NCI-H128 (cell line): Measurements from ENCODE around the gene CTNND2.
"Not testable (repeated sequence)": the region's sequence is repeated elsewhere in the genome, so short reads cannot be mapped to it uniquely, and the experiment has no call there.

Experiments
- DNase-seq: peaks from one replicate; lab custom pipeline; 2025; ENCODE audit not compliant: unreplicated experiment; lab: John Stamatoyannopoulos, UW

CTNND2 gene

DNA sequence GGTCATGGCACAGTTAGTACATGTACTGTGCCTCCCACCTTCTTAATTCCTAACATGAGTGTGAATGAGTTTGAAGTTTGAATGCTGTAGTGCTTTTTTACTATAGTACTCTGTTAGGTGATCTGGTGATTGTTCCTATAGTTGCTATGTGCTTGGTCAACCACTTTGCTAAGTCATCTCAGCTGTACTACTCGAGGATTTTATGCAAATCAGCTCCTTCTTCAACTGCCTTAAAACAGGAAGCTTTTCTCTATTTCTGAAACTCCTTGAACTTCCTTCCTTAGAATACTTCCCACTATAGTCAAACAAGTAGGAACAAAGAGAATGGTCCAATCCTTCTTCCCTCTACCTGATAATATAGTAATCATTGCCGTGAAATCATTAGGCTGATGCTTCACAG is 219.6 kb downstream of the CTNND2 start:
- no peak for DNase-seq

DNA sequence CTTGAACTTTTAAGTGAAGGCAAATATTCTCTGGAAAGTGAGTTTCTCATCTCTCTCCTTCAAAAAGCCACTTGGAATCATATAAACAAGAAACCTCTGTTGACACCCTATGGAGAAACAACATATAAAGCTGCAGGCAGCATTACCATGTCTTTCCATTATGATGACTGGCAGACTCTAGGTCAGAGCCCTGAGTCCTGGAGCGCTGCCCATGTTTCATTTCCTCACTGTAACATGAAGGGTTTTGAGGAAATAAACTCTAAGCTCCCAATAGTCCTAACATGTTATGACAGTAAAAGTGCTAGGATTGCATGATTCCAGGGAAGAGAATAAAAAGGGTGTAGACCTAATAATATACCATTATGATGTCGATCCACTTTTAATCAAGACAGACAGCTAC is 220.6 kb downstream of the CTNND2 start:
- DNase-seq = no peak

DNA sequence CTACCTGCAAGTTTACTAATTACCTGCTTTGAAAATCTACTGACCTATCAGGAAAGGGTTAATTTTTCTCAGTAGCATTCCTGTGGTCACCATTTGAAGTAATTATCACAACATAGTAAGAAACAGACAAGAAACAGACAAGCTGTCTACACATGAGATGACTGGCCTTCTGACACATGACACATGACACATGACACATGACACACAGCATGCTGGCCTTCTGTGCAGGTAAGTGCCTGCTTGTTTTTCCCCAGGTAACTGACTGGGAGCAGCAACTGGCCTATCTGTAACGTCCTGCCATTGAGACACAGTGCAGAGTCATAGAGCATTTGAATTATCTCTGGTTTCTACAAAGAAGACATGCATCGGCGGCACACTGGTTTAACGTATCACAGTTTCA is 222.4 kb downstream of the CTNND2 start:
- DNase-seq = no peak

DNA sequence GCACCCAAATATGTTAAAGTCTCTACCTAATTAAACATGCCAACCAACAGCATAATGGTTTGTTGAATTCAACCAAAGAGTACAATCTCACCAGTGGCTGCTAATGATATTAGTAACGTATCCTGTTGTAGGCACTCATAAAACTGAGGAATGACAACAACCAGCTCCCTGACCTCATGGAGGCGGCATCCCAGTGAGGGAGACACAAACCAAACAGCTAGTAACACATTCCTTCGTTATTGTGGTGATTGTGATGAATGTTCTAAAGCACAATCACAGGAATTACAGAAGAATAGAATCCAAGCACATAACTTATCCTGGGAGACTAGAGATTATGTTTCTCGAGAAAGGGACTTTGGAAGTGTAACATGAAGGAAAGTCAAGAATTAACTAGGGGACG is 224.6 kb downstream of the CTNND2 start:
- DNase-seq = no peak

DNA sequence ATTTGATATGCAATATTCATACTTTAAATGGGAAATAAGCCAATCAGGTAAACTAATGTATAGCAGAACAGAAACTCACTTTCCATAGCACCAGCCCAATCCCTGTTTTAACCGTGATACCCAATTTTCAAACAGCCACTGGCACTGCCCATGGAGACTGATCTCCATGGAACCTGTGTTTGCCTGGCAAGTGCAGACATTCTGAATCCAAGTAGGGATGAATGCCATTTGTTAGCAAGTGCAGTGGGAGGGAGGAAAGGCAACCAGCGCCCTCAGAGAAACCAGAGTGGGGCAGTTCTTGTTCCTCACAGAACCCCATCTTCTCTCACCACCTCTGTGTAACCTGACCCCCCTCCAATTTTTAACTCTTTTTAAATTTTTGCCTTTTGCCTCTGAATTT is 229.1 kb downstream of the CTNND2 start:
- no peak for DNase-seq

DNA sequence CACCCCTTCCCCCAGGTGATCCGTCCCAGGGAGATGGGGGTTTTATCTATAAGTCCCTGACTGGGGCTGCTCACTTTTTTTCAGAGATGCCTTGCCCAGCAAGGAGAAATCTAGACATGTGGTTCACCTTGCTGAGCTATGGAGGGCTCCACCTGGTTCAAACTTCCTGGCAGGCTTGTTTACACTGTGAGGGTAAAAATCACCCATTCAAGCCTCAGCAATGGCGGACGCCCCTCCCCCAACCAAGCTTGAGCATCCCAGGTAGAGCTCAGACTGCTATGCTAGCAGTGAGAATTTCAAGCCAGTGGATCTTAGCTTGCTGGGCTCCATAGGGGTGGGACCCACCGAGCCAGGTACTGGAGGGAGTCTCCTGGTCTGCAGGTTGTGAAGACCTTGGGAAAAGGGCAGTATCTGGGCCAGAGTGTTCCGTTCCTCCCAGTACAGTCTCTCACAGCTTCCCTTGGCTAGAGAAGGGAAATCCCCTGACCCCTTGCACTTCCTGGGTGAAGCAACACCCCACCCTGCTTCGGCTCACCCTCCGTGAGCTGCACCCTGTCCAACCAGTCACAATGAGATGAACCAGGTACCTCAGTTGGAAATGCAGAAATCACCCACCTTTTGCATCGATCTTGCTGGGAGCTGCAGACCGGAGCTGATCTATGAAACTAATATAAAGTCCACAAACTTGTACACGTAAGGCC is 231.7 kb downstream of the CTNND2 start:
- no peak for DNase-seq

DNA sequence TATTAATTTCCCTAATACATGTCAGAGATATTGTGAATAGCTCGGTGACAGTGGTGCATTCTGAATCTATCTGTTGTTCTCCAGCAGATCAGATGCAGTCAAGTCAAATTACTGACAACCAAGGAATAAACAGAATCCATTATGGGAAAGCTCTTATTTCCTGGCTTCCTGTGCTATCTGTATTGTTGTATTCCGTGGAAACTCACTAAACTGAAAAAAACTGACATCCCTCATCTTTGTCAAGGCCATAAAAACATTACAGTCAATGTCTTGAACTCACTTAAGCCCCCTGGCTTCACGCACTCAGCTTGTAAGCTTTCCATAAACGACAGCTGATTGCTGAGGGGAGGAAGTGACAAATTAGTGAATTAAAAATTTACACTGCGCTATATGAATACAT is 245.9 kb downstream of the CTNND2 start:
- DNase-seq = no peak

DNA sequence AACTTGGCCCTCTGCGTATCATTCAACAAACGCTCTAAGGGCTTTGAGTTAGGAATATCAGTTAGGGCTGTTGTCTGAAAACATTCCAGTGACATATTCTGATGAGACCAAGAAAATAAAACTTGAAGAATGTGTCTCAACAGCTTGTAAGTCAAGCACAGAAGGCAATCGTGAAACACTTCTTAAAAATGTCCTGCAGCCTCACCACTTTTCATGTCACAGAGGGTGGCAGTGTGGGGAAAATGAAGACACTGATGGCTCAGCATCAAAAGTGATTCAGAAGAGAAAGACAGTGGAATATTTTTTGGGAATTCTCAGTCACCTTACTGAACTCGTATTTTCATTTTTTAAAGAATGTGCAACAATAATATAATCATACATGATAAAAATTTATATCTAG is 247.3 kb downstream of the CTNND2 start:
- no peak for DNase-seq

DNA sequence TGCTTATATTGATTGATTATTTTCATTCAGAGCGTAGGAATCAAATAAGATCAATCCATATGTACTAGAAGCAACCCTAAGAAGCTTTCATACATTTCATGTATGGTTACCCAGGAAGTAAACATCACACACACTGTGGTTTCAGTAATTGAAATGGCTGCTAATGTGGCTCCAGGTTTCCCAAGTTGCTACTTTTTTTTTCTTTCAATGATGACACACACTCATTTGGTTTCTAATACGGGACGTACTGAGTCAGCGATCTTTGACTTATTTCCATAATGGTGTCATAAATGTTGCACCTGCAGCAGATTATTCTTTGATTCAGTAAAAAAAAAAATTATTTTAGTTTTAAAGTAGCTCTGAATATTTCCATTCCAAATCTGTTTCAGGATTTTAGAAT is 248.6 kb downstream of the CTNND2 start:
- no peak for DNase-seq

DNA sequence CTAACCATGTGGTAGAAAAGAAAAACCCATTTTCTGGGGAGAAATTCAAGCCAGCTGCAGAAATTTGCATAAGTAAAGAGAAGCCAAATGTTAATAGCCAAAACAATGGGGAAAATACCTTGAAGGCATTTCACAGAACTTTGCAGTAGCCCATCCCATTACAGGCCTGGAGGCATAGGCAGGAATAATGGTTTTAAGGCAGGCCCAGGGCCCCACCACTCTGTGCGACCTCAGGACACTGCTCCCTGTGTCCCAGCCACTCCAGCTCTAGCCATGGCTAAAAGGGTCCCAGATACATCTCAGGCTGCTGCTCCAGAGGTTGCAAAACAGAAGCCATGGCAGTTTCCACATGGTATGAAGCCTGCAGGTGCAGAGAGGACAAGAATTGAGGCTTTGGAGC is 253.3 kb downstream of the CTNND2 start:
- DNase-seq = no peak

DNA sequence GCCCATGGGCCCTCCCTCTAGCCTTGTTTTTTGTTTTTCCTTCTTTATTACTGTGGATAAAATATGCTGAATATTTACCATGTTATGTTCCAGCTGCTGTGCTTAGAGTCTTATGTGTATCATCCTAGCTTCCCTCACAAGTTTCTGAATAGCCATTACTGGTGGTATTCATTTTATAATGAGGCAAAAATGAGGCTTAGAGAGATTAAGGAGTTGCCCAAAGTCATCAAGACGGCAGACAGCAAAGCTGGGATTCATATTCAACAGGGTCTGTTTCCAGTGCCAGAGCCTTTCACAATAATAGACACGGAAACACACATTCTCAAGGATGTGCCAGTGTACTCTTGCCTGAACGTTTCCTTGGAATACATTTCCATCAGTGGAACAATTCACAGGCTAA is 258.1 kb downstream of the CTNND2 start:
- no peak for DNase-seq

DNA sequence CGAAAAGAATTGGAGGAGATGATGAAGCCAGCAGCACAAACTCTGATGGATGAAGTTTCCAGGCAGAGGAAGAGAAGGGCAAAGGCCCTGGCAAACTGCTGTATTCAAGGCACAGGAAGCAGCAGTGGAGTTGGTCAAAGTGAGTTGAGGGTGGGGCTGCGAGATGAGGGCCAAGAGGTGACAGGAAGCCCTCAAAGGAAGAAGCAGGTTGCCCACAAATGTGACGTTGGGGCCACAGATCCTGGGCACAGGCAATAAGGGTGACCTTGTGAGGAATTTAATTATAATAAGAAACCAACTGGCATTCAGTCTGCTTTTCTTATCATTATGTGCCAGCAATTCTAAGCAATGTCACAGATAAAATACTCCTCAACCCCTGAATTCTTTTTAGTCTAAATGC is 261.8 kb downstream of the CTNND2 start:
- DNase-seq = no peak

DNA sequence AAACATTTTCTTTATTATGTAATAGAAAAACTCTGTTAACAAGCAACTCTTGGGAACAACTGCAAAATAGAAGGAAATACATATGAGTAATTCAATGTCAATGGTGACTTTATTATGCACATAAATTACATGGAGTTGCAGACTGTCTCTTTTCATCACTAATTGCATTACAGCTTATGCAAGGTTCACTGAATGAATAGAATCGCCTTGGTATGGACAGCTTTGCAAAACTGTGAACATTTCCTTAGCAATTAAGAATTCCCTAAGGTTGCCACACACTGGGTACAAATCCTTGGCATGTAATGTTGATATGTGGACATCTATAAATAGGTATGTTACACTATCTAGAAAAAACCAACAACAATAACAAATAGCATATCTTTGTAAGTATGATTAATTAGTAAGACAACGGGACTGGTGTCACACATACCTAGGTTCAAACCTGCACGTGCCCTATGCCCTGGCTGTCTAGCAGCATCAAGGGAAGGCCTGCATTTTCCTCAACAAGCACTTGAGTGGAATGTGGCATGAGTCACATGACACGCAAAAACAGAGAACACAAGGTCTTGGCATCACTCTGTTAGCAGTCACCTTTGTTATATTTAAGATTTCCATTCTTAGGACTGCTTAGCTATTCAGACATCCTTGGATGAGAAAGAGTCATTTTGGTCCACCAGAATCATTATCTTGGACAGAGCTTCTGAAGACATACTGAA is 263.9 kb downstream of the CTNND2 start:
- no peak for DNase-seq

DNA sequence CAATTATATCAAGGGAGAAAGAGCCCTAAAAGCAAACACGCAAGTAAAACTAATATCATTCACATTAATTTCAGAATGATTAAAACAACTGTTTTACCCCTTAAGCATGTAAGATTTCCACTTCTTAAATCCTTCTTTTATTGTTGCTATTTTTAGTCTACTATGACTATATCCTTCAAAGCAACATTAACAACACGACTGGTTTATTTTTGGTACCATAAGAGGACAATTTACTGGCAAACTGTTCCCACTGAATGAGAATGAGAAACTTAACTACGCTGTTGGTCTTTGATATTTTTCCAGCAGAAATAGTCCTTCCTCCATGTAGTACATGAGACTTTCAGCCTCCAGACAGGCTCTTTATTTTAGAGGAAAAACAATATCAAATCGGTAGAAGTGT is 281.5 kb downstream of the CTNND2 start:
- no peak for DNase-seq

DNA sequence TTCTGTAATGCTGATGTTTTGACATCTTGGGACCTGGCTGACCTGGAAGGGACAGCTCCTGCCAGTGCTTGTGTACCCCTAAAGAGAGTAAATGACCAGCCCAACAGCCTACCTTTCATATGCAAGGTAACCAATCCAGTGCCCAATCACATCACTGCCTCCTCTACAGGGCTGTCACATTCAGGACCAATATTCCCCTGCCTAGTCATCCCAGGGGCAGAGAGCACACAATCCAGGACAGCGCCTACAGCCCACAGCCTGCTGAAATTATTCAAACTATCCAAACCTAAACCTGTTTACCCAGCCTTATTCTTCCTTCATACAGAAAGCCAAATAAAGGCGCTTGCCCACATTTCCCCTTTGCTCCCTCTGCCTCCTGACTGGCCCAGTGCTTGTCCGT is 284.1 kb downstream of the CTNND2 start:
- no peak for DNase-seq

DNA sequence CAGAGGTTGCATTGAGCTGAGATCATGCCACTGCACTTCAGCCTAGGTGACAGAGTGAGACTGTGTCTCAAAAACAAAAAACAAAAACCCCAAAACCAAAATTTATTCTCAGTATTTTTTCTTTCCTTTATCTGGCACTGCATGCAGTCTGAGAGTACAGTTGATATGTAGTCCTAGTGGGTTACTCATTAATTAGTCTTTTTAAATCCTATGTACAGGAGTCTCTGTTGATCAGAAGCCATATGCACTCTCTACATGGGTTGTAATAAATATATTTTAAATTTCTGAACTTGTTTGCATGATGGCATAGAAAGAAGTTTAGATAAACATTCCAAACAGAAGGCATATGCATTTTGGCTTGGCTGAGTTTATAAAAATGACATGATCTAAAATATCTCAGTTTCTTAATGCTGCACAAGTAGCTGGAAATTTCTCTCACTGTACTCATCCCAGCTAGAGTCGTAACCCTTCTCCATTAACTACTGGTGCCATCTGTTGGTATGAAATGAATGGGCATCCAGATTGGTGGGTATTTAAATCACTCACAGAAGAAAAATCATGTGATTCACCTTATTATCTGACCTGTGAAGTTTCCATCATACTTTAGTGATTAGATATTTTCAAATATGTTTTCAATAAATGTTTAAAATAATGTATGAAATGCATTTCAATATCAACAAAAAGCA is 284.8 kb downstream of the CTNND2 start:
- DNase-seq = no peak

DNA sequence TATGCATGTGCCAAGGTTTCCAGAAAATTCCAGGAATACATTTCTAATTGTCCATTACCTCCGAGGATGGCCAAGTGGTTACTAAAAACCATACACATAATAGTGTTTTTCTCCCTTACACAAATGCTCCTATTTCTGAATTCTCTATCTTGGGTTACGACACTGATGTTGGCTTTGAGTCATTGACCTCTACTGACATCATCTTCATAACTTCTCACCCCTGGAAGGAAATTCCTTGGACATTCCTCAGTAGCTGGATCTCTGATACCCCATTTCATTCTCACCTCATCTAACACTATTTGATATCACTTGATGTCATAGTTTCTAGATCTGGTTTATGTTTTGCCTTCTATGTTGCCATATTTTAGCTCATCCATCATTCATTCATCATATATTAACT is 287.2 kb downstream of the CTNND2 start:
- DNase-seq = no peak

DNA sequence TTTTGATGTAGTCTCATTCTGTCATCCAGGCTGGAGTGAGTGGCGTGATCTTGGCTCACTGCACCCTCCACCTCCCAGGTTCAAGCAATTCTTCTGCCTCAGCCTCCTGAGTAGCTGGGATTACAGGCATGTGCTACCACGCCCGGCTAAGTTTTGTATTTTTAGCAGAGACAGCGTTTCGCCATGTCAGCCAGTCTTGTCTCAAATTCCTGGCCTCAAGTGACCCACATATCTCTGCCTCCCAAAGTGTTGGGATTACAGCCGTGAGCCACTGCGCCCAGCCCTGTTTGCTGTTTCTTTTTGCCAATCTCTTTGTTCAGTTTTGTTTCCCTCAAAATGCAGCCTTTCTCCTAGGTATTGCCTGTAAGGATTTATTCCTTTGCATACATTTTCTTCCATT is 287.6 kb downstream of the CTNND2 start:
- DNase-seq = not testable (repeated sequence)

DNA sequence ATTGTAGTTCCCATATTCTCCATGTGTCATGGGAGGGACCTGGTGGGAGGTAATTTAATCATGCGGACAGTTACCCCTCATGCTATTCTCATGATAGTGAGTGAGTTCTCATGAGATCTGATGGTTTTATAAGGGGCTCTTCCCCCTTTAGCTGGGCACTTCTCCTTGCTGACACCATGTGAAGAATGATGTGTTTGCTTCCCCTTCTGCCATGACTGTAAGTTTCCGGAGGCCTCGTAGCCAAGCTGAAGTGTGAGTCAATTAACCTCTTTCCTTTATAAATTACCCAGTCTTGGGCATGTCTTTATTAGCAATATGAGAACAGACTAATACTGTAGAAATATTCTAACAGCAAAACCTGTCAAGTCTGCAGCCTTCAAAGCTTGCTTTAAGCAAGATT is 293.2 kb downstream of the CTNND2 start:
- DNase-seq = no peak

DNA sequence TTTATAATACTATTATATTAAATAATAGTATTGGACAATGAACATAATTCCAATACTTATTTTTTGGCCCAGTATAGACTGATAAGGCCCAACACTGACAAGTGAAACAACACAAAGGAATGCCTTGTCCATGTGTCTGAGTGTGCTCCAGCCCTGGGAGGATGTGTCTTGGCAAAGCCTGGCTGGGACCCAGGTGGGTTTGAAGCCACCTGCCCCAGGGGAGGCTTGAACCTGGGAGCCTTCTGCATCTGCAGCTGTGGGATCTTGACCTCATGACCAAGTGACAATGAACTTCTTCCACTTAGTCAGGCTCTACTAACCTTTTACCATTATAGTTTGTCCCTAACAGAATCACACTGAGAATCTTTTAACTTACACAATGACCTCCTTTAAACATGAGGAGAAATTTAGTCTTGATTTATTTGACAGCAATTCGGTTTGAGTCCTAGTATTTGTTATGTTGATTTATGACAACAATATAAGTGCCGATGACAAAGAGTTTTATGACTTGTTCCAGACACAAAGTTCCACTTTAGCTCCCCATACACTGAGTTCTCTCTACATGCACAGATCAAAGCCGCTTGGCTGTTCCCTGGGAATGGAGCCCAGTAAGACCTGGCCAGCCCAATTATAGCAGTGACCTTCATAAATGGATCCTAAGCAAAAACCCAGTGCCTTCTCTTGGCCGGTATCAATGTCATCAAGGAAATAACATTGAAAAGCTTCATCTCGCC is 294.5 kb downstream of the CTNND2 start:
- DNase-seq = no peak

DNA sequence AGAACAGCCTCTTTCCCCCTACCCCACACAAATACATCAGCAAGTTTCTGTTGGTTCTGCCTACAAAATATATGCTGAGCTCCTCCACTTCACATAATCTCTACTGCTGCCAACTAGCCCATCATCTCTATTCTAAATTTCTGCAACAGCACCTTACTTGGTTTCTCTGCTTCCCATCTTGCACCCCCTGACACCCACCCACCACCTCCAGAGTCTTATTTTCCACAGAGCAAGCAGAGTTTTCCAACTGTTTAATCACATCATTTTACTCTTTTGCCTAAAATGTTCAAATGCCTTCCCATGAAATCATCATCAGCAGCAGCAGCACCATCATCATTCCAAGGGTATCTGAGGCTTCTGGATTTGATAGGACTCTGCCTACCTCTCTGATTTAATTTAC is 295.7 kb downstream of the CTNND2 start:
- no peak for DNase-seq
